ENCODE measurements around the gene FTO.

DNA sequence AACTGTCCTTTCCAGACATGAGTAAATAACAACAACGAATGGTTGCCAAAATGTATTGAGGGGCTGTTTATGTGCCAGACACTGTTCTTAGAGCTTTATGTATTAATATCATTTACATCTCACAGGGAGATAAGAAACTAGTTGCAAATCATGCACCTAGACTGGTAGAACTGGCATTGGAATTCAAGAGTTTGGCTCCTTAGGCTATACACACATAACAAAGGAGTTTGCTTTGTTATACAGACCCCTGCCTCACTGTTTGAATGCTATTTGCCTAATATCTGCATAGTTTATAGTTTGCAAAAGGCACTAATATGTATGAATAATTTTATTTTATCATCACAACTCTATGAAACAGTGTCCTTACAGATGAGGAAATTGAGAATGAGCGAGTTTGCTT, 100.0 kb downstream of the FTO start:
- no peak for TF ChIP-seq YY1 (IDR thresholded peaks at IDR 0.05; ENCODE audit: low read depth, low read length)
- no peak for TF ChIP-seq PHF8 (conservative IDR thresholded peaks at IDR 0.05; ENCODE audit: low read depth, low read length)
- TF ChIP-seq, protein P1, sequence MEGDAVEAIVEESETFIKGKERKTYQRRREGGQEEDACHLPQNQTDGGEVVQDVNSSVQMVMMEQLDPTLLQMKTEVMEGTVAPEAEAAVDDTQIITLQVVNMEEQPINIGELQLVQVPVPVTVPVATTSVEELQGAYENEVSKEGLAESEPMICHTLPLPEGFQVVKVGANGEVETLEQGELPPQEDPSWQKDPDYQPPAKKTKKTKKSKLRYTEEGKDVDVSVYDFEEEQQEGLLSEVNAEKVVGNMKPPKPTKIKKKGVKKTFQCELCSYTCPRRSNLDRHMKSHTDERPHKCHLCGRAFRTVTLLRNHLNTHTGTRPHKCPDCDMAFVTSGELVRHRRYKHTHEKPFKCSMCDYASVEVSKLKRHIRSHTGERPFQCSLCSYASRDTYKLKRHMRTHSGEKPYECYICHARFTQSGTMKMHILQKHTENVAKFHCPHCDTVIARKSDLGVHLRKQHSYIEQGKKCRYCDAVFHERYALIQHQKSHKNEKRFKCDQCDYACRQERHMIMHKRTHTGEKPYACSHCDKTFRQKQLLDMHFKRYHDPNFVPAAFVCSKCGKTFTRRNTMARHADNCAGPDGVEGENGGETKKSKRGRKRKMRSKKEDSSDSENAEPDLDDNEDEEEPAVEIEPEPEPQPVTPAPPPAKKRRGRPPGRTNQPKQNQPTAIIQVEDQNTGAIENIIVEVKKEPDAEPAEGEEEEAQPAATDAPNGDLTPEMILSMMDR (IDR thresholded peaks at IDR 0.05; ENCODE audit: control extremely low read depth in 1 of 3, insufficient read depth in 1 of 3, low read depth in 1 of 3, low read length in 3 of 3), result no peak
- TF ChIP-seq NRF1 (IDR thresholded peaks at IDR 0.05; ENCODE audit: low read depth, low read length), result no peak
- TF ChIP-seq POLR2A (IDR thresholded peaks at IDR 0.05; ENCODE audit: control extremely low read depth in 1 of 2, low read depth in 2 of 2, low read length in 2 of 2), result no peak

All from H1 (cell line).